ENCODE measurements around the gene CFAP52. TPM values are rescaled to one million over a fixed set of nuclear protein-coding genes. Genes with fewer than 3 reads are reported as not detected.

CFAP52 gene
- total RNA-seq, 1 experiment from 2014 or later, result not detected

GRCh38 chr17:9541718-9542117 is 34.7 kb upstream of the CFAP52 start:
- Histone ChIP-seq H3K9me3 (ENCODE audit: insufficient read depth, low read depth) (no peaks in the 10 kb centered on the region), H3K36me3 (ENCODE audit: low read depth) (no peaks in the 10 kb centered on the region), H3K4me3 (no peak overlapping the region), H2AFZ (no peak overlapping the region), H3K79me2 (ENCODE audit: low read depth) (no peaks in the 10 kb centered on the region), H3K4me1 (replicated peaks; ENCODE audit: insufficient read depth) (no peaks in the 10 kb centered on the region), H3K9me2 (ENCODE audit: insufficient read depth) (no peaks in the 10 kb centered on the region), H4K20me1 (ENCODE audit: insufficient read depth) (no peaks in the 10 kb centered on the region), H3F3A (ENCODE audit: insufficient read depth, low read depth) (no peaks in the 10 kb centered on the region), H3K4me2 (no peak overlapping the region), H3K27me3 (ENCODE audit: insufficient read depth, low read depth) (no peaks in the 10 kb centered on the region), H3K27ac (no peak overlapping the region)
- POLR2A ChIA-PET (ENCODE audit: unreplicated experiment), result interaction anchor here (0.7 kb wide), 1 partner anchor 496 kb away, joined by 8 read pairs; no protein-coding TSS in a partner anchor
- DNase-seq, result no peak
- intact Hi-C loops (cut with micrococcal nuclease; ENCODE audit: unreplicated experiment), result no loop called here
- TF ChIP-seq EZH2 (IDR thresholded peaks at IDR 0.05; ENCODE audit: low read depth) (no peak), CTCF (conservative IDR thresholded peaks at IDR 0.05) (no peak)
- CTCF ChIA-PET, result no interaction called here
- BruUV-seq (replicated peaks), result no TSS peak

GRCh38 chr17:9544221-9544620 is 32.2 kb upstream of the CFAP52 start:
- Histone ChIP-seq H3K9me2 (ENCODE audit: insufficient read depth) (no peaks in the 10 kb centered on the region), H3K36me3 (ENCODE audit: low read depth) (no peaks in the 10 kb centered on the region), H3K9me3 (ENCODE audit: insufficient read depth, low read depth) (no peaks in the 10 kb centered on the region), H3K4me2 (no peak overlapping the region), H3K79me2 (ENCODE audit: low read depth) (no peaks in the 10 kb centered on the region), H3K27me3 (ENCODE audit: insufficient read depth, low read depth) (no peaks in the 10 kb centered on the region), H3F3A (ENCODE audit: insufficient read depth, low read depth) (no peaks in the 10 kb centered on the region), H3K4me1 (replicated peaks; ENCODE audit: insufficient read depth) (no peaks in the 10 kb centered on the region), H2AFZ (no peak overlapping the region), H3K27ac (no peak overlapping the region), H3K4me3 (no peak overlapping the region), H4K20me1 (ENCODE audit: insufficient read depth) (no peaks in the 10 kb centered on the region)
- no peak for TF ChIP-seq EZH2 (IDR thresholded peaks at IDR 0.05; ENCODE audit: low read depth)
- no peak for TF ChIP-seq CTCF (conservative IDR thresholded peaks at IDR 0.05)
- POLR2A ChIA-PET (ENCODE audit: unreplicated experiment), result no interaction called here
- no TSS peak for BruUV-seq (replicated peaks)
- no peak for DNase-seq
- intact Hi-C loops (cut with micrococcal nuclease; ENCODE audit: unreplicated experiment), result no loop called here
- CTCF ChIA-PET, result no interaction called here

GRCh38 chr17:9549215-9549614 is 27.2 kb upstream of the CFAP52 start:
- POLR2A ChIA-PET (ENCODE audit: unreplicated experiment), result interaction anchor here (0.5 kb wide), 1 partner anchor 1430 kb away, joined by 3 read pairs; no protein-coding TSS in a partner anchor
- no peaks in the 10 kb centered on the region for H3K79me2 ChIP-seq (ENCODE audit: low read depth)
- H3F3A ChIP-seq (ENCODE audit: insufficient read depth, low read depth), result no peaks in the 10 kb centered on the region
- no peaks in the 10 kb centered on the region for H3K4me1 ChIP-seq (replicated peaks; ENCODE audit: insufficient read depth)
- H3K4me3 ChIP-seq, result no peak overlapping the region
- H3K36me3 ChIP-seq (ENCODE audit: low read depth), result no peaks in the 10 kb centered on the region
- no peak for TF ChIP-seq CTCF (conservative IDR thresholded peaks at IDR 0.05)
- no peak for TF ChIP-seq EZH2 (IDR thresholded peaks at IDR 0.05; ENCODE audit: low read depth)
- H3K27me3 ChIP-seq (ENCODE audit: insufficient read depth, low read depth), result no peaks in the 10 kb centered on the region
- H3K9me2 ChIP-seq (ENCODE audit: insufficient read depth), result no peaks in the 10 kb centered on the region
- intact Hi-C loops (cut with micrococcal nuclease; ENCODE audit: unreplicated experiment), result no loop called here
- no peak for DNase-seq
- no peak overlapping the region for H2AFZ ChIP-seq
- H4K20me1 ChIP-seq (ENCODE audit: insufficient read depth), result no peaks in the 10 kb centered on the region
- H3K4me2 ChIP-seq, result no peak overlapping the region
- CTCF ChIA-PET, result no interaction called here
- H3K9me3 ChIP-seq (ENCODE audit: insufficient read depth, low read depth), result no peaks in the 10 kb centered on the region
- BruUV-seq (replicated peaks), result no TSS peak
- H3K27ac ChIP-seq, result no peak overlapping the region
